ENCODE data around the gene OLFM2.

DNA sequence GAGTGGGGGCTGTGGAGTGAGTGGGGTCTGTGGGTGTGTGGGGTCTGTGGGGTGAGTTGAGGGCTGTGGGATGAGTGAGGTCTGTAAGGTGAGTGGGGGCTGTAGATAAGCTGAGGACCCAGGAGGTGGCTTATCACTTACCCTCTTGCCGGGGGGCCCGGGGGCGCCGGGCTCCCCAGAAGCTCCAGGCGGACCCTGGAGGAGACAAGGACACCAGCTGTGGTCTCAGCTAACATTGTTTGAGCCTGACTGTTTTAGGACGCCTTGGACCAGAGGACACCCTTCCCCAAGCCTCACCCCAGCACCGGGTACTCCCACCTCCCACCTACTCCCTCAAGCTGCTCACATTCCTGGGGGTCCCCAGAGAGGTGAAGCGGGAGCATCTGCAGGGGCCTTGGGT lies 34.2 kb upstream of the OLFM2 start:
- TF ChIP-seq, protein P1, sequence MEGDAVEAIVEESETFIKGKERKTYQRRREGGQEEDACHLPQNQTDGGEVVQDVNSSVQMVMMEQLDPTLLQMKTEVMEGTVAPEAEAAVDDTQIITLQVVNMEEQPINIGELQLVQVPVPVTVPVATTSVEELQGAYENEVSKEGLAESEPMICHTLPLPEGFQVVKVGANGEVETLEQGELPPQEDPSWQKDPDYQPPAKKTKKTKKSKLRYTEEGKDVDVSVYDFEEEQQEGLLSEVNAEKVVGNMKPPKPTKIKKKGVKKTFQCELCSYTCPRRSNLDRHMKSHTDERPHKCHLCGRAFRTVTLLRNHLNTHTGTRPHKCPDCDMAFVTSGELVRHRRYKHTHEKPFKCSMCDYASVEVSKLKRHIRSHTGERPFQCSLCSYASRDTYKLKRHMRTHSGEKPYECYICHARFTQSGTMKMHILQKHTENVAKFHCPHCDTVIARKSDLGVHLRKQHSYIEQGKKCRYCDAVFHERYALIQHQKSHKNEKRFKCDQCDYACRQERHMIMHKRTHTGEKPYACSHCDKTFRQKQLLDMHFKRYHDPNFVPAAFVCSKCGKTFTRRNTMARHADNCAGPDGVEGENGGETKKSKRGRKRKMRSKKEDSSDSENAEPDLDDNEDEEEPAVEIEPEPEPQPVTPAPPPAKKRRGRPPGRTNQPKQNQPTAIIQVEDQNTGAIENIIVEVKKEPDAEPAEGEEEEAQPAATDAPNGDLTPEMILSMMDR (conservative IDR thresholded peaks at IDR 0.05 in 1 of 2, IDR thresholded peaks at IDR 0.05 in 1 of 2; ENCODE audit: low read depth in 1 of 2, low read length in 2 of 2), result no peak
- TF ChIP-seq EZH2 (IDR thresholded peaks at IDR 0.05; ENCODE audit: low read length, missing control alignments), result no peak
